Right lobe of liver (tissue), 4 donors: ENCODE measurements around the gene ADO.

Experiments used
- CTCF ChIP-seq, 4 donors: fragments of 200-600 bp in 3 of 4; fragments of 450-650 bp in 1 of 4; IDR thresholded peaks; one replicate each; pipeline versions ENCODE4 v1.5.1 to v1.8.0; 2016 to 2022; ENCODE audit warnings: antibody characterized with exemption in 4 of 4, mild to moderate bottlenecking in 2 of 4
- POLR2A ChIP-seq: fragments of 450-650 bp; IDR thresholded peaks from one replicate; pipeline ENCODE4 v1.6.1; 2017; ENCODE audit warnings: antibody characterized with exemption, mild to moderate bottlenecking
- donor health status: DM: no; HTN: no; CAD: no.
- donor health status: DM: no; HTN: no; CAD: no.
- donor health status: DM: no; HTN: yes; CAD: no.

GRCh38 chr10:62826273-62826672 lies 21.8 kb downstream of the ADO start:
- TF ChIP-seq CTCF (IDR thresholded peaks at IDR 0.05) (no peak), POLR2A (no peak)
